ENCODE data around the gene KIF19.

DNA sequence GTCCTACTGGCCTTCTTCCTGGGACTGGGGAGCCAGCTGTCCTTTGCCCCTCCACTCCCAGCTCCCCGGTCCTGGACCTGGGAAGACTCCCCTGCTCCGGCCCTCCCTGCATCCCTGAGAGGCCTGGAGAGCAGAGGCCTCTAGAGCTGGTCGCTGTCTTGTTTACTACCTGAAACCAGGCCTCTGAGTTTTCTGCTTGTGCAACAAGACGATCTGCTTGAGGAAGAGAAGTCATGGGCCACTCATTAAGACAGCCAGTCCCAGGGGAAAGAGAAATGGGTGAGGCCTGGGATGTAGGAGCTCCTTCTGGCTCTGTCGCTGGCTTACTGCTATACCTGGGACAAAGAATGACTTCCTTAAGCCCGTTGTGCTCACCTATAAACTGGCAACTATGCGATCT is 76.0 kb downstream of the KIF19 start:
- TF ChIP-seq, protein P1, sequence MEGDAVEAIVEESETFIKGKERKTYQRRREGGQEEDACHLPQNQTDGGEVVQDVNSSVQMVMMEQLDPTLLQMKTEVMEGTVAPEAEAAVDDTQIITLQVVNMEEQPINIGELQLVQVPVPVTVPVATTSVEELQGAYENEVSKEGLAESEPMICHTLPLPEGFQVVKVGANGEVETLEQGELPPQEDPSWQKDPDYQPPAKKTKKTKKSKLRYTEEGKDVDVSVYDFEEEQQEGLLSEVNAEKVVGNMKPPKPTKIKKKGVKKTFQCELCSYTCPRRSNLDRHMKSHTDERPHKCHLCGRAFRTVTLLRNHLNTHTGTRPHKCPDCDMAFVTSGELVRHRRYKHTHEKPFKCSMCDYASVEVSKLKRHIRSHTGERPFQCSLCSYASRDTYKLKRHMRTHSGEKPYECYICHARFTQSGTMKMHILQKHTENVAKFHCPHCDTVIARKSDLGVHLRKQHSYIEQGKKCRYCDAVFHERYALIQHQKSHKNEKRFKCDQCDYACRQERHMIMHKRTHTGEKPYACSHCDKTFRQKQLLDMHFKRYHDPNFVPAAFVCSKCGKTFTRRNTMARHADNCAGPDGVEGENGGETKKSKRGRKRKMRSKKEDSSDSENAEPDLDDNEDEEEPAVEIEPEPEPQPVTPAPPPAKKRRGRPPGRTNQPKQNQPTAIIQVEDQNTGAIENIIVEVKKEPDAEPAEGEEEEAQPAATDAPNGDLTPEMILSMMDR (IDR thresholded peaks at IDR 0.05), result no peak
- TF ChIP-seq POLR2A (IDR thresholded peaks at IDR 0.05), result no peak

Measured in thyroid gland (tissue), 4 donors.